Common myeloid progenitor, CD34-positive (primary cell): ENCODE measurements around the gene PER2.

Experiments
- CTCF ChIA-PET: fragments of 350-600 bp; sonication (Branson Sonifier 250); formaldehyde crosslinking; loops from one replicate; lab custom pipeline; 2021; ENCODE audit warnings: antibody characterized with exemption; lab: Charles Lee
- POLR2A ChIA-PET: fragments of 350-600 bp; sonication (Branson Sonifier 250); formaldehyde crosslinking; loops from one replicate; lab custom pipeline; 2021; ENCODE audit warnings: antibody characterized with exemption; lab: Charles Lee
- DNase-seq, 3 donors: peaks; one replicate each; pipeline versions ENCODE4 v3.0.0 to v3.0.0-alpha.2; 2013
- H3K27ac ChIP-seq, 2 experiments: 1 replicate in 1 of 2; 2 replicates in 1 of 2; pipeline ENCODE4 v1.7.0; 2013; ENCODE audit warnings: inconsistent platforms in 2 of 2, low read length in 2 of 2, mild to moderate bottlenecking in 2 of 2, low read depth in 1 of 2, moderate library complexity in 1 of 2; ENCODE audit not compliant: severe bottlenecking in 2 of 2, insufficient read depth in 1 of 2, poor library complexity in 1 of 2
- H3K27me3 ChIP-seq, 5 experiments: replicated peaks in 2 of 5; 1 replicate in 3 of 5; 2 replicates in 2 of 5; pipeline versions ENCODE4 v1.6.1 to v1.7.0; 2013; ENCODE audit warnings: low read length in 4 of 5, mild to moderate bottlenecking in 2 of 5, moderate library complexity in 2 of 5, inconsistent platforms in 1 of 5; ENCODE audit not compliant: insufficient read depth in 5 of 5, control insufficient read depth in 4 of 5
- H3K36me3 ChIP-seq, 4 experiments: 1 replicate in 2 of 4; 2 replicates in 2 of 4; pipeline versions ENCODE4 v1.6.1 to v1.7.0; 2013; ENCODE audit warnings: low read length in 3 of 4, control low read depth in 1 of 4, mild to moderate bottlenecking in 1 of 4; ENCODE audit not compliant: control insufficient read depth in 4 of 4, insufficient read depth in 4 of 4
- H3K4me1 ChIP-seq, 4 experiments: 1 replicate in 3 of 4; 2 replicates in 1 of 4; pipeline versions ENCODE4 v1.6.1 to v1.7.1; 2013; ENCODE audit warnings: low read length in 3 of 4, mild to moderate bottlenecking in 3 of 4, control low read depth in 1 of 4, inconsistent platforms in 1 of 4, moderate library complexity in 1 of 4; ENCODE audit not compliant: control insufficient read depth in 4 of 4, insufficient read depth in 4 of 4; ENCODE audit errors: control extremely low read depth in 1 of 4
- H3K4me3 ChIP-seq, 7 experiments: 1 replicate in 4 of 7; 2 replicates in 3 of 7; pipeline versions ENCODE4 v1.5.1 to v1.7.0; 2013; ENCODE audit warnings: mild to moderate bottlenecking in 7 of 7, low read length in 6 of 7, moderate library complexity in 6 of 7, inconsistent platforms in 2 of 7, low read depth in 2 of 7, control low read depth in 1 of 7; ENCODE audit not compliant: insufficient read depth in 4 of 7, control insufficient read depth in 1 of 7; ENCODE audit errors: extremely low read depth in 1 of 7
- H3K9me3 ChIP-seq, 5 experiments: 1 replicate in 4 of 5; 2 replicates in 1 of 5; pipeline versions ENCODE4 v1.6.1 to v1.7.1; 2013; ENCODE audit warnings: low read length in 4 of 5, mild to moderate bottlenecking in 2 of 5, inconsistent platforms in 1 of 5, low read depth in 1 of 5, moderate library complexity in 1 of 5; ENCODE audit not compliant: control insufficient read depth in 4 of 5, insufficient read depth in 2 of 5; ENCODE audit errors: control extremely low read depth in 1 of 5
- WGBS: methylation state at CpG from one replicate; pipeline ENCODE4 v1.1.5; 2013; ENCODE audit not compliant: insufficient coverage; 5-methylcytosine and 5-hydroxymethylcytosine counted together

PER2 gene

GRCh38 chr2:238238311-238238765, 50.1 kb downstream of the PER2 start:
- H3K36me3 ChIP-seq: no peaks in the 10 kb centered on the region
- H3K4me3 ChIP-seq: no peak overlapping the region
- peaks cover 0 to 23% (median 21%) of the 10 kb centered on the region in 4 experiments for H3K4me1 ChIP-seq
- CTCF ChIA-PET: interaction anchor here (1.0 to 1.2 kb wide), 2 partner anchors 17 to 21 kb away, joined by 3 to 4 read pairs; no protein-coding TSS in a partner anchor
- H3K27ac ChIP-seq: no peak overlapping the region
- peaks cover 12 to 68% (median 38%) of the 10 kb centered on the region in 5 experiments for H3K27me3 ChIP-seq
- H3K9me3 ChIP-seq: peaks cover 0 to 5% (median 0%) of the 10 kb centered on the region in 5 experiments
- POLR2A ChIA-PET: no interaction called here
- WGBS: 89% methylated on average over 3 of the region's 5 CpGs
- DNase-seq: no peak

- H3K36me3 ChIP-seq: no peaks in the 10 kb centered on the region
- peaks cover 0 to 5% (median 0%) of the 10 kb centered on the region in 5 experiments for H3K9me3 ChIP-seq
- peaks cover 12 to 68% (median 38%) of the 10 kb centered on the region in 5 experiments for H3K27me3 ChIP-seq
- ChIA-PET POLR2A (no interaction called here), CTCF (interaction anchor here (0.6 to 1.1 kb wide), 2 partner anchors 7 to 26 kb away, joined by 3 to 4 read pairs; no protein-coding TSS in a partner anchor)
- WGBS: 94% methylated on average over 5 of the region's 11 CpGs
- H3K4me1 ChIP-seq: peaks cover 0 to 23% (median 21%) of the 10 kb centered on the region in 4 experiments
- H3K4me3 ChIP-seq: no peak overlapping the region
- DNase-seq: no peak
- no peak overlapping the region for H3K27ac ChIP-seq
These were observed 50.8 kb downstream of the PER2 start for GRCh38 chr2:238237431-238238135.

GRCh38 chr2:238236571-238236970, 51.8 kb downstream of the PER2 start:
- WGBS: 93% methylated on average over 3 of the region's 4 CpGs
- Histone ChIP-seq H3K36me3 (no peaks in the 10 kb centered on the region), H3K9me3 (peaks cover 0 to 5% (median 0%) of the 10 kb centered on the region in 5 experiments), H3K27ac (no peak overlapping the region), H3K27me3 (peaks cover 12 to 69% (median 33%) of the 10 kb centered on the region in 5 experiments), H3K4me3 (no peak overlapping the region), H3K4me1 (peaks cover 0 to 25% (median 24%) of the 10 kb centered on the region in 4 experiments)
- DNase-seq: no peak
- CTCF ChIA-PET: interaction anchor here (0.9 to 1.1 kb wide), 3 partner anchors 13 to 27 kb away, joined by 3 to 4 read pairs (median 4); no protein-coding TSS in a partner anchor
- POLR2A ChIA-PET: interaction anchor here (0.6 kb wide), 1 partner anchor 15 kb away, joined by 4 read pairs; no protein-coding TSS in a partner anchor

- Histone ChIP-seq H3K9me3 (peaks cover 0 to 5% (median 0%) of the 10 kb centered on the region in 5 experiments), H3K4me1 (peaks cover 0 to 29% (median 27%) of the 10 kb centered on the region in 4 experiments), H3K27ac (no peak overlapping the region), H3K27me3 (peaks cover 12 to 68% (median 28%) of the 10 kb centered on the region in 5 experiments), H3K4me3 (no peak overlapping the region), H3K36me3 (no peaks in the 10 kb centered on the region)
- ChIA-PET POLR2A (no interaction called here), CTCF (interaction anchor here (0.9 kb wide), 1 partner anchor 14 kb away, joined by 4 read pairs; no protein-coding TSS in a partner anchor)
- WGBS: 99% methylated on average over 7 of the region's 7 CpGs
- DNase-seq: no peak
These were observed 52.6 kb downstream of the PER2 start for GRCh38 chr2:238235856-238236255.

- H3K27ac ChIP-seq: no peak overlapping the region
- H3K9me3 ChIP-seq: peaks cover 0 to 5% (median 0%) of the 10 kb centered on the region in 5 experiments
- ChIA-PET CTCF (no interaction called here), POLR2A (no interaction called here)
- no peak overlapping the region for H3K4me3 ChIP-seq
- H3K4me1 ChIP-seq: peaks cover 0 to 27% (median 24%) of the 10 kb centered on the region in 4 experiments
- 90% methylated on average over 11 of the region's 11 CpGs for WGBS
- H3K36me3 ChIP-seq: no peaks in the 10 kb centered on the region
- peaks cover 12 to 69% (median 28%) of the 10 kb centered on the region in 5 experiments for H3K27me3 ChIP-seq
- DNase-seq: peak in 2 of 3 donors; percentile 34 to 54
These were observed 53.1 kb downstream of the PER2 start for GRCh38 chr2:238235331-238235732.

GRCh38 chr2:238233625-238234024, 54.8 kb downstream of the PER2 start:
- Histone ChIP-seq H3K4me1 (peaks cover 0 to 14% (median 13%) of the 10 kb centered on the region in 4 experiments), H3K27me3 (peaks cover 12 to 67% (median 24%) of the 10 kb centered on the region in 5 experiments), H3K9me3 (no peaks in the 10 kb centered on the region), H3K27ac (no peak overlapping the region), H3K36me3 (no peaks in the 10 kb centered on the region), H3K4me3 (no peak overlapping the region)
- CTCF ChIA-PET: interaction anchor here (0.5 kb wide), 1 partner anchor 11 kb away, joined by 3 read pairs; no protein-coding TSS in a partner anchor
- 92% methylated on average over 5 of the region's 12 CpGs for WGBS
- POLR2A ChIA-PET: no interaction called here
- DNase-seq: no peak
